ENCODE data around the gene KCNMA1.
"Not testable (repeated sequence)": the region's sequence is repeated elsewhere in the genome, so short reads cannot be mapped to it uniquely, and the experiment has no call there.

Gene KCNMA1

DNA sequence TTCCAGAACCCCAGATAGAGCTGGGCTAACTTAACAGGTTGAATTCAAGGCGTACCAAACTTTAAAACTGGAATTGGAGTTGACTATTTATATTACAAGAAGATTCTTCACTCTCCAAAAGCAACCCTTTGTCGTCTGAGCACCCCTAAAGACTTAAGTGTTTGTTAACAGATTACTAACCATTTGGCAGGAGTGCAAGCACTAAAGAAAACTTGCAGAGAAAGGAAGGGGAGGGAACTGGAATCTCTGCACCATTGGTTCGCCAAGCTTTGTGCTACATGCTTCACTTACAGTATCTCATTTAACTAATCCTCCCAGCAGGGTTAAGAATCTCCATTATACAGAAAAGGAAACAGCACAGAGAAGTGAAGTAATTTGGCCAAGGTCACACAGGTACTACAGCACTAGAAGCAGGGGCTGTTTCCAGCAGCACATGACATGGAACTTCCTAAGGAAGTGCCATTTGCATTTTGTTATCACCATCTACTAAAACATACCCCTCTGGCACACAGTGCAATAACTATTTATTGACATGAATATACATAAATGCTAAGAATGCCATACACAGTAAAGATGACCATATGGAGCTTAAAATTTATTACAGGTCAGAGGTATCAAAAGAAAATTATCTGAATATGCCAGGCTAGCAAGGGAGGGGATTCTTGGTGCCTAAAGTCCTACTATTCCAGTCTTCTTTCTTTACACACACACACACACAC lies 201.2 kb downstream of the KCNMA1 start:
- no peak for DNase-seq

DNA sequence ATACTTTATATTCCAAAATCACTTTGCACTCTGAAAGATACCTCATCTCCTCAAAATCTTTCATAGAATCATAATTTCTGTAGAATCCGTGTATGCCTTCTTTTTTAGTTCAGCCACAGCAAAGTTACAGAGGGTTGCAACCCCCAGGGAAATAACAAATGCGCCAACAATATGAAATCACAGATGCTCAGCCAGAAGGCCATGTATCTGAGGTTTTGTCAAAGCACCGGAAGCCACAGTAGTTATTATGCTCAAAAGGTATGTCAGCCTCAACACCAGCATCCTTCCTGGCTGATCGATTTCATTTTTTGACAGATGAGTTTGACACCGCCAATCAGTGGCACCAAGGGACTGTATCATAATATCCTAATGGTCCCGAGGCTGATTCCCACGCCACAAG lies 204.1 kb downstream of the KCNMA1 start:
- DNase-seq: no peak

DNA sequence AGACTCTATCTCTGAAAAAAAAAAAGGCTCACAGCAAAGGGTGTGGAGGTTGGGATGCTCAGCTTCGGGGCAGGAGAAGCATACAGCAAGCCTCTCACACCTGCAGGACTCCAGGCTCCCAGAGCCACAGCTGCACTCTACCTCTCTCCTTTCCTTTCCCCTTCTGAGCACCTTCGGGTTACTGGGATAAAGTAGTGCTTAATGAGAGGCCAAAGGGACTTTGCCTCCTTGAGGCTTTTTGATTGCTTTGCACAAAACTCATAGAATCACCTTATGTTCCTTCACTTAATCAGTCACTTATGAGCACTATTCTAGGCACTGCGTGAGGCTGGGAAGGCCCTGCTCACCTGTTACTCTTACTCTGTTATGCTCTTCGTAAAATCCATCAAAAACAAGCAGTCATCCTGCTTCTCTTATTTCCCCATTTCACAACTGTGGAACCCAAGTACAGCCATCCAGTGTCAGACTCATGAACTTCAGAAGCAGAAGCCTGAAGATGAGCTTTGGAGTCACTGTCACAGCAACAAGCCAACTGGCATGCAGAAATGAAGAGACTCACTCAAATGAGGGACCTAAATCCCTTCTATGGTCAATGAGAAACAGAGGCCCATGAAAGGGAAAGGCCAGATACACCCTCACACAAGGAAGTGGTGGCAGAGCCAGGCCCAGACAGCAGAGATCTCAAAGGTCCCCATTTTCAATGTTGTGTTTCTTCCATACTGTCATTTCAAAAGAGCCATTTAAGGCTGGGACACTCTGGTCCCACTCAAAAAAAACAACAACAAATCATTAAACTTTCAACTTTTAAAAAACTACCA lies 205.4 kb downstream of the KCNMA1 start:
- DNase-seq: no peak

DNA sequence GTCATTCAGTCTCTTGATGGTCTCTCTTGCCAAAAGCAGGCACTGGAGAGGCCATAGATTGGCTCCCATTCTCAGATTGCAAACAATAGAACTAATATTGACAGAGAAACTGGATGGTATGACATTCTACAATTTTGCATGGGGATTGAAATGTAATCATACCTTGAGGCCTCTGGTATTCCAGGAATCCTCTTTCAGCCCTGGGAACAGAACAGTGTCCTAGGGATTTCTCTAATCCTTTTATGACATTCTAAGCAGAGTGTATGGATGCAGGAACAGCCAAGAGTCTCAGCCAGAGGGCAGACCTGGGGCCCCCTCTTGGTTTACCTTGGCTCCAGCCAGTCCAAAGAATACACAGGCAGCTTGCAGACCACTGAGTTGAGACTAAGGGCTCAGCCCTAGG lies 206.4 kb downstream of the KCNMA1 start:
- DNase-seq: no peak

DNA sequence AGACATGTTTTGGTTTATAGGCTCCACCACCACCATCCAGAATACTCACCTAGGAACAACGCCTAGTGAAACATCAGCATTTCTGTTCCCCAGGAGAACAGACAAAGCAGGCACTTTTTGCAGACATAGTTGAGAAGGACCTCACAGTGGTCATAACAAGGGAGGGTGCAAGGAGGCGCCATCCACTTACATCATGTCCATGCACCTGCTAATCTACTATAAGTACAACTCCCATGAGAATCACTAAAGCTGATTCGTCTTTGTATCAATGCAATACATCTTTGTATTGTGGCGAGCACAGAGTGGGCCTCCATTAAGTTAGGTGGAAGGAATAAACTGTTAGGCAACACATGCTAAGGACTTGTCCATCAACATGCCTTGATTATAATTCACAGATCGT lies 207.1 kb downstream of the KCNMA1 start:
- DNase-seq: no peak

DNA sequence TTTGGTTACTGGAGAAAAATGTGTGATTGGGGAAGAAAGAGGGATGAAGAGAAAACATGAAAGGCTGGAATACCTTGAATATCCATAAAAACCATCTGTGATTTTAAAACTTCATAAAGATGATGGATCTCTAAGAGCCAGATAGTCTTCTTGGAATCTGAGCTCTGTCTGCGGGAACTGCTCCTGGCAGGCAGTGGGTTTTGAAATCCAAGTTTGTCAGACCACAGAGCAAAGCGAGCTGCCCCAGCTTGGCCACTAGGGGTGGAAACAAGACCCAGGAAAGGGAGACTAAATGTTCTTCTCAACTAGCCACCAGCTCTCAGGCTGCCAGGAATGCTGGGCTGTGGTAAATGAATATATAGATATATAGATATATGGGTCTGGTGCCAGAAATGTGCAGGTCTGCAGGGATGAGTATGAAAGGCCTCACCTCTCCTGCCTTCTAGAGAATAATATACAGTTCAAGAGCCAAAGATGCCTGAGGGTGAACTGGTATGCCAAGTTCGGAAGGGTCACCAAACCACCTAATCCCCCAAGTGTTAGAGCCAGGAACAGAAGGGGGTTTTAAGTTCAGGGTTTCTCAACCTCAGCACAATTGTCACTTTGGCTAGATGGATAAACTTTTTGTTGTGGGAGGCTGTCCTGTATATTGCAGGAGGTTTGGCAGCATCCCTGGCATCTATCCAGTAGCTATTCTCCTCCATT lies 208.8 kb downstream of the KCNMA1 start:
- DNase-seq: no peak

DNA sequence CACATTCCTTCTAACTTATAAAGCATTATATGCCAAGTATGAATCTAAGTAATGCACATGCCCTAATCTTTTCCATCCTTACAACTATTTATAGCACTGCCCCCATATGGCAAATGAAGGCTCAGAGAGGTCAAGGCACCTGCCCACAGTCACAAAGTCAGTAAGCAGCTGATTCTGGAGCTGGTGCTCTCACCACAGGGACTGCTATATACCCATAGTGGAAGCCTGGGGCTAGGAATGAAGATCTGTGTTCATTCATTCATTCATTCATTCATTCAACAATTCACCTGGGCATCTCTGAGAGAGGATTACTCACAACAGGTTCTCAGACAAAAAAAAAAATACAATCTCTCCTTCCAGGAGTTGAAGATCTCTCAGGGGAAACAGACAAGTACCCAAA lies 213.4 kb downstream of the KCNMA1 start:
- DNase-seq: no peak

DNA sequence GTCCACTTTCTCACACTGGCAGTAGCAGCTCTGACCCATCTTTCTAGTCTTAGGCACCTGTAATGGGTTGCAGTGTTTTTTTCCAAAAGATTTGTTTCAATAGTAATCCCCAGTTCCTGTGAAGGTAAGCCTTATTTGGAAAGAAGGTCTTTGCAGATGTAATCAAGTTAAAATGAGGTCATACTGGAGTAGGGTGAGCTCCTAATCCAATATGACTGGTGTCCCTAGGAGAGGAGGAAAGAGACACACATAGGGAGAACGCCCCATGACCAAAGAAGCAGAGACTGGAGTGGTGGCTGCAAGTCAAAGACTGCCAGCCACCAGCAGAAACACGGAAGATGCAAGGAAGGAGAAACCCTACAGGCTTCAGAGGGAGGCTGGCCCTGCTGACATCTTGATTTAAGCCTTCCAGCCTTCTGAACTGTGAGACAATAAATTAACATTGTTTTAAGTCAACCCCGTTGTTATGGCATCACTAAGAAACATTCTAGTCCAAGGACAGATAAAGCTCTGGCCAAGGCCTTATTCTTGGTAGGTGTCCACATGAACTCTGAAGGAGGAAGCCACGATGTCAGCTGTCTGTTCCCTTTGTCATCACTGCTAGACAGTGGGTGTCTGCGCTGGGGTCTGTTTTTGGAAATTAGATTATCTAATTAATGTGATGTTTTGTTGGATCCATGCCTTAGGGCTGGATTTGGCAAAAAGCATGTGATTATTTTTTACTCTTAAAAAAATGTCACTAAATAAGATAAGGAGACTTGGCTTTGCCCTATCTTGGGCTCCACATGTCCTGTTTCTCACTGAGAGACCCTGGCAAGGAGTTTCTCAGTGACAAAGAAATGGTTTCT lies 214.9 kb downstream of the KCNMA1 start:
- no peak for DNase-seq

DNA sequence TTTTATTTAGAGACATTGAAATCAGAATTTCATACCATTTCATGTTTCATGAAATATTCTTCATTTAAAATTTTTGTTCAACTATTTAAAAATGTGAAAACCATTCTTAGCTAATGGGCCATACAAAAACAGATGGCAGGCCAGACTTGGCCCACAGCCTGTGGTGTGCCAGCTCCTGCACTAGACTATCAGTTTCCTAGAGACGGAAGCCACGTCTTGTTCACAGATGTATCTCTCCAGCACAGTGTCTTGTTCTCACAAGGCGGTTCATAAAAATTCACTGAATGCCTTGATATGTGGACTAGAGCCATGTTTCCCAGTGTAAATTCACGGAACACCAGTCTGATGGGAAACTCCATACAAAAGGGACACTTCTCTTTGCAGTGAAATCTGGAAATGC lies 216.0 kb downstream of the KCNMA1 start:
- DNase-seq: no peak

DNA sequence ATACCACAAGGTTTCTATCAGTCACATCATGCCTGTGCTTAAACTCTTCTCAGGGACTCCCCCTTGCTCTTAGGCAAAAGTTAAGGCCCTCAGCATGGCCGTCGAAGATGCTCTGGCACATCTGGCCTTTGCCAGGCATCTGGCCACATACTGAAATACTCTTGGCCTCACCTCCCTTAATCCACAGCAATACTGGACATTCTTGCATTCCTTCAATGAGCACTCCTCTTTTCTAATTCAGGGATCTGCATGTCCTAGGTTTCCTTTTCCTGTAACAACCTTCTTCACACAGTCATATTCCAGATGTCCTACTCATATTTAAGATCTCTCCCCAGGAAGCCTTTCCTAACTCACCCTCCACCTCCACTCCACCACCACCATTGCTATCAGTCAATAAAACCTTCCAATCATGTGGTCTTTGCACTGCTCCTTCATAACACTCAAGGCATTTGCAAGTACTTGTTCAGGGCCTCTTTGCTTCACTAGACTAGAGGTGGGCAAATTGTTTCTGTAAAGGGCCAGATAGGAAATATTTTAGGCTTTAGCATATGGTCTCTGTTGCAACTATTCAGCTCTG lies 216.6 kb downstream of the KCNMA1 start:
- no peak for DNase-seq

DNA sequence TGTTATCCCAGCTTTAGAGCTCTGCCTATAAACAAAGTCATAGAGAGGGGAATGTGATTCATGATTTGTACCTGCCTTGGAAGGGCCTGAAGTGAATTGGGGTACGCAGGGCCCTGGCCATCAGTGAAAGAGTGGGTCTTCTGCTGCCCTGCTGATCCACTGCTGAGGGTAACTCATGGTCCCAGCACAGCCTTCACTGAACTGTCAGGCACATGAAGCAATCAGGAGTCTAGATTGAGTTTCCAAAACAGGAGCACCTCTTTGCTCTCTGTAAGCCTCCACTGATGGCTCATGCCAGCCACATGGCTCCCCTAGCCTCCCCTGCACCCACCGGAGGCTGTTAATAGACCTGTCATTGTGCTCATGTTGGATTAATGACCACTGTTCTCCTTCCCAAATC lies 217.6 kb downstream of the KCNMA1 start:
- no peak for DNase-seq

DNA sequence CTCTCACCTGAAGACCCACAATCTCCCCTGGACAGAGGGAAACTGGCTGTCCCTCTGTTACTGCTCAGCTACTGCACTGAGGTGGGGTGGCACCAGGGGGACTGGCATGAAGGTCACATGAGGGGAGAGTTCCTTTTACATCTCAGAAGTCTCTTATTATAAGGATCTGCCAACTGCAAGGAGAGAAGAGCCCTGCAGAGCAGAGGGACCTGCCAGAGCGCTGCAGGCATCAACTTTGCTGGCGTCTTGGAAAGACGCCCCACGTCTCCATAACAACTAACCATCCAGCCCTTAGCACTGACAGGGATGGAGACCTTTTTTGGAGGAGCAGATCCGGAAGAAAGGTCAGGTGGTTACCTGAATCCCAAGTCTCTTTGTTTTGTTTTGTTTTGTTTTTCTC lies 218.6 kb downstream of the KCNMA1 start:
- DNase-seq: no peak

DNA sequence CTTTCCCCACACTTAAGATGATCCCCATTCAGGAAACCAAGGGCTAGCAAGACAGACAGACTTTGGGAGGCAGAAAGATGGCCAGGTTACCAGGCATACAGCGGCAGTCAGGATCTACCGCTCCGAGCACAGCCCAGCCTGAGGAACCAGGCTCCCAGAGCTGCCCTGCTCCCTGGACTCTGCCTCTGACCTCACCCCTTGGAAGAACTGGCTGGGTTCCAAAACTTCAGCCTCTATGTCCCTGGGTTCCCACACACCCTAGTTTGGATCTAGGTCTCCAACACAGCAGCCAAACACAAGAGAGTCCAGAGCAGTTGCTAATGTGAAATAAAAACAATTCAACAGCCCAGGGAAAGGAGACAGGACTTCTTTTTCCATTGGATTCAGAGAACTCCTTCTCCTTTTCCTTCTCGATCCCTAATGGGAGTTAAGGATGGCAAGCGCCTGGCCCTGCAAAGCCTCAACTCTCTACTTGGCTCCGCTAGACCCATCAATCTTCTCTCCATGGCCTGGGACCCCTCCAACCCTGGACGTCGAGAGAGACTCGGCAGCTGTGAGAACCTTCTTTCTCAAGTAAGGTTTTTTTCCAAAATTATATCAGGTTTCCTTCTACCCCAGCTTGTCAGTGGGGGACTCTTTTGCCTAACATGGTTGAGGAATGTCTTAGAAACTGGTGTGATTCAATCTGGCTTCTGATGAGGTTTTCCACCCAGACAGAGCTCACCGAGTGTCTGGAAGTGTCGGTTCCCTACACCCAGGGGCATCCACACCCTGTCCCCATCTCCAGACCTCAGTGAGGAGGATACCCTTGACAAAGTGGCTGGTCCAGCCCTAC lies 219.6 kb downstream of the KCNMA1 start:
- DNase-seq: no peak

DNA sequence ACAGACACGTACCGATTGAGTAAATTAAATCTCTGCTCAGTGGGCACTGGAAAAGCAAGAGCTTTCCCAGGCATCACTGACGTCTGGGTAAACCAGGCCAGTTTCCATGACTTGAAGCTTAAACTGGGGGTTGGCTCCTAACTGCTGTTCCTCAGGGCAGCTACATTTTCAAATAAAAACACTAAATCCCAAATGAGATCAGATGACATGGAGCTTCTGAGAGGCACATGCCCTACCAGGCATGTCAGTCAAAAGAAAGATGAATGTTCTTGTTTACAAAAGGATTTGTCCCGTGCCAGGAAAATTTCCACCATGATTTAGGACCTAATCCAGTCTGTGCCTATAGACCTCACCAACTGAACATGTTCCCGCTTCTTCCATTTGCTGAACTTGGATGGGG lies 220.2 kb downstream of the KCNMA1 start:
- DNase-seq: no peak

DNA sequence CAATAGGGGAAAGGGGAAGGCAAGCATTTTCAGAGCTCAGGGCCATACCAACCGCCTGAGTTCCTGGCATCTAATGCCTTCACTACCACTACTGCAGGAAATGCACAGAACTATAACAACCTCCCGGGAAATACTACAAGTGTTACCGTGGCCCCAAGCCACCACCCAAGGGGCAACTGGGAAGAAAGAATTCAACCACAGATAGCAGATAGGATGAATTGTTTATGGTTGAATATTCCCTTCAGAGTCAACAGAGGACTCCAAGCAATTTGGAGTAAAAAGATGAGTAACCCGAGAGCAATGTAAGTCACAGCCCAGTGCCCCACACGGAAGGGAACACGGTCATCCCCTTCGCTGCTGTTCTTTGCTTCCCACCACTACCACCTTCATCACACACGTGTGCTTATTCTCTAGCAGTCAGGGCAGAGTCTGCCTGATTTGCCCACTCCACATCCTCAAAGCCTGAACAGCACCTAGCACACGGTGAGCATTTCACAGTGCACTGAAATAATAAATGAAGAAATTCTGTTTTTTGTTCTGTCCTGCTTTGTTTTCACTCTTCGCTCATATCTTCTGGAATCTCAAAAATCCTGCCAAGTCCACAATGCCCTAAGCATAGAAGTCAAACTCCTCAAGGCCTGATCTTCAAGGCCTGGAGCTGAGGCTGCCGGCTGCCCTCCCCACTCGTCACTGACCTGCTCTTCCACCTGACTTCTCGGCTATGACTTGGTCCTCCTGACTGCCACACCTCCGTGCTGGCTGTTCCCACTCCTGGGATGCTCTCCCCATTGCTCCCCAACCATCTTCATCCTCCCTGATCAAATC lies 221.1 kb downstream of the KCNMA1 start:
- DNase-seq: no peak

DNA sequence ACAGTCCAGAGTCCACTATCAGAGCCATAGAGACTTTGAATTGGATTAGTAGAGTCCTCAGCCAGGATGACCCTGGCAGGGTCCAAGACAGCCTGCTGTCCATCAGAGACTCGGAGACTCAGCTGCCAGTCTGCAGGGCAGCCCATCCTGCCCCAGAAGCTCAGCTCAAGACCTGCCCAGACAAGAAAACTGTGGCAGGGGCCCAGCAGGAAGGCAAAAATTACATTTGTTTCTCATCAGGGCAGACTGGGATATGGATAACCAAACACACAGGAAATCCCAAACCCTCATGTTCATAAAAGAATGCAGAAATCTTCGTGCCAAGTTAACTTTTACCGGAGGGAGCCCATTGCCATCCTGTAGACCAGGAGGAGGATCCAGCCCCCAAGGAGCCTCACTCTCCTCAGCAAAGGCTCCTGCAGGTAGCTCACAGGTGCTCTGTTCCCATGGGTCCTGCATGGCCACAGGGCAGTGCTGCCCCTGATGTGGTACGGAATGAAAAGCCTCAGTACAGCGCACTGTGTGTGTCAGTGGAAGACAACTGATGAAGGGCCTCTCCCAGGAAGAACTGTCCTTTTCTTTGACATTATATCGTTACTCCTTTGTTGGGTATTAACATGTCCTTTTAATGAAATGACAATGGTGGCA lies 222.2 kb downstream of the KCNMA1 start:
- no peak for DNase-seq

DNA sequence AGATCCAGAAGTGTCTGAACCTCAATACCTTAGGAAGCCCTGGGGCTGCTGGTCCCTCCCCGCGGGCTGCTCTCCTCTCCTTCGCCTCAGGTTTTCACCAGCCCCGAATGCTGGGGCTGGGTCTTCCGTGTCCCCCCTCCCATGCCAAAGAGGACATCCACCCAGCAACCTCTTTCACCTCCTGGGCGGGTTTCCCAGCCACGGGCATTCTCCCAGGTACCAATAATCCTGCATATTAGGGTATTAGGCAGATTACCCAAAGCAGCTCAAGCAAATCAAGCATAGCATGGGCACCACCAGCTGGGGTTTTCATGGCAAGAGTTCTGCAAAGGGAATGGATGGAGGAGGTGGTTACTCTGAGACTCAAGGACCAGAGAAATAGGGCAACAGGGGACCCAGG lies 224.4 kb downstream of the KCNMA1 start:
- no peak for DNase-seq

DNA sequence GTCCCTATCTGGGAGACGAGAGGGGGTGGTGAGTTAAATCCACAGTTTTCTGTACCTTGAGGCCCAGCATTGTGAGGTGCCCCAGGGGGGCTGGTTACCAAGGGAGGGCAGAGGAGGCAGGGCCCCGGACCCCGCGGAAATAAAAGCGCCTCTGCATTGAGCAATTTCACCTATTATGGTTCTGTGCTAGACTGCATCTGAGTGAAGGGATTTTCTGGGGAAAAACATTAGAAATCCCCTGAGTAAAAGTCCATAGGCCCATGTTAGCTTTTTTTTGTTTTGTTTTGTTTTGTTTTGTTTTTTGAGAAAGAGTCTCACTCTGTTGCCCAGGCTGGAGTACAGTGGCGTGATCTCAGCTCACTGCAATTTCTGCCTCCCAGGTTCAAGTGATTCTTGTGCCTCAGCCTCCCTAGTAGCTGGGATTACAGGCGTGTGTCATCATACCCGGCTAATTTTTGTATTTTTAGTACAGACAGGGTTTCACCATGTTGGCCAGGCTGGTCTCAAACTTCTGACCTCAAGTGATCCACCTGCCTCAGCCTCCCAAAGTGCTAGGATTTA lies 225.0 kb downstream of the KCNMA1 start:
- not testable (repeated sequence) for DNase-seq

DNA sequence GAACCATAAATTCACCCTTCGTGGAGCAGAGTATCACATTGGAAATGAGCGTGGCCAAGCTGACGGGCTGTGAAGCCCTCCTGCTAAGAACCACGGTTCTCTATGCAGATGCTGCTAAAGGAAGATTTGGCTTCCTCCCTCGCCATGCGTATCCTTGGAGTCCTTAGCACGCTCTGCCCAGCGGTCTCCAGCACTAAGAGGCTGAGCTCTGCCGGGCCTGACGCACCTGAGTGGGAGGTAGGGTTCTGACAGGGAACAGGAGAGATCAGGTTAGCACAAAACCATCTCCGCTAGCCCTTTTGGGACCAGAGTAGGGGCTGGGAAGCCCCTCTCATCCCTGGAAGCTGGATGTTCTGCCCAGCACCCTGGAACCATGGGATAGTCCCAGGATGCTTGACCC lies 225.8 kb downstream of the KCNMA1 start:
- no peak for DNase-seq

DNA sequence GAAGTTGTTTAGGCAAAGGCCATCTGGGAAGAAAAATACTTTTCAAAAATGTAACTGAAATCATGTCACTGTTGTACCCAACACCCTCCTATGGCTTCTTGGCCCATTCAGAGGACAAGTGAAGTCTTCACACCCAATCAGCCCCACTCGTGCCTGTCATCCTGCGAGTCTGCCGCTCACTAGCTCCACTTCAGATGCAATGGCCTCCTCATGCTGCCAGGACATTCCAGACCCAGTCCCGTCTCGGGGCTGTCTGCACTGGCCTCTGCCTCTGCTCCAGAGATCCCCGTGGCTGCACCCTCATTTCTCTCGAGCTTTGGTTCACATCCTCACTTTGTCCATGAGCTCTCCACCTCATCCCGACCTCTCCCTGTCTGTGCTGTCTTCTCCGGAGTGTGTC lies 227.1 kb downstream of the KCNMA1 start:
- DNase-seq: no peak

Data from stimulated activated CD8-positive, alpha-beta memory T cell treated with anti-CD3 and anti-CD28 coated beads, Interleukin-4, amount 100 ng/mL, for 48 hours (primary cell).